SK-N-SH (cell line): Measurements from ENCODE around the gene TMLHE.

Experiments
- NFIC ChIP-seq: IDR thresholded peaks from 2 replicates; pipeline ENCODE4 v1.4.0; 2012; ENCODE audit warnings: borderline replicate concordance
- POLR2AphosphoS5 ChIP-seq: IDR thresholded peaks from 2 replicates; pipeline ENCODE4 v1.6.1; 2012; ENCODE audit warnings: low read depth, low read length
- TEAD4 ChIP-seq: IDR thresholded peaks from 2 replicates; pipeline ENCODE4 v1.4.0; 2012; ENCODE audit warnings: mild to moderate bottlenecking, borderline replicate concordance; ENCODE audit not compliant: insufficient read depth
- YY1 ChIP-seq: IDR thresholded peaks from 2 replicates; pipeline ENCODE4 v1.4.0; 2012; ENCODE audit warnings: low read depth, mild to moderate bottlenecking
- TF ChIP-seq, protein P1 (sequence below): IDR thresholded peaks from 2 replicates; pipeline ENCODE4 v1.6.1; 2012; ENCODE audit warnings: mild to moderate bottlenecking, low read depth, low read length, moderate library complexity

DNA sequence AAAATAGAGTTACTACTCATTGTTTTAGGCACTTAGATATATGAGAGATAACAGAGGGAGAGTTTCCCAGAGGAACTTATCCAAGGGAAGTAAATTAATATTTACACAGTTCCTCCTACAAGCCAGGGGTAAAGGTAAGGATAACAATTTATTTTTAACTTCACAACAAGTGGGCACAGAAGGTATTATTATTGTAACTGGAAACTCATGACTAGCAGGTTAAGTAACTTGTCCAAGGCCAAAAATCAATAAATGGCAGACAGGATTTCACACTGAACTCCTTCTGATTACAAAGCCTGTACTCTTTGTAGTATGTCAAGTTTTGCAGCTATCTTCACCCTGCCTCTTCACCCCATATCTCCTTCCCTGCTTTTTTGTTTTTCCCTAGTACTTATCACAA lies 107.5 kb downstream of the TMLHE start:
- TF ChIP-seq NFIC (no peak), TEAD4 (no peak), YY1 (no peak), POLR2AphosphoS5 (no peak)
- TF ChIP-seq, protein P1, sequence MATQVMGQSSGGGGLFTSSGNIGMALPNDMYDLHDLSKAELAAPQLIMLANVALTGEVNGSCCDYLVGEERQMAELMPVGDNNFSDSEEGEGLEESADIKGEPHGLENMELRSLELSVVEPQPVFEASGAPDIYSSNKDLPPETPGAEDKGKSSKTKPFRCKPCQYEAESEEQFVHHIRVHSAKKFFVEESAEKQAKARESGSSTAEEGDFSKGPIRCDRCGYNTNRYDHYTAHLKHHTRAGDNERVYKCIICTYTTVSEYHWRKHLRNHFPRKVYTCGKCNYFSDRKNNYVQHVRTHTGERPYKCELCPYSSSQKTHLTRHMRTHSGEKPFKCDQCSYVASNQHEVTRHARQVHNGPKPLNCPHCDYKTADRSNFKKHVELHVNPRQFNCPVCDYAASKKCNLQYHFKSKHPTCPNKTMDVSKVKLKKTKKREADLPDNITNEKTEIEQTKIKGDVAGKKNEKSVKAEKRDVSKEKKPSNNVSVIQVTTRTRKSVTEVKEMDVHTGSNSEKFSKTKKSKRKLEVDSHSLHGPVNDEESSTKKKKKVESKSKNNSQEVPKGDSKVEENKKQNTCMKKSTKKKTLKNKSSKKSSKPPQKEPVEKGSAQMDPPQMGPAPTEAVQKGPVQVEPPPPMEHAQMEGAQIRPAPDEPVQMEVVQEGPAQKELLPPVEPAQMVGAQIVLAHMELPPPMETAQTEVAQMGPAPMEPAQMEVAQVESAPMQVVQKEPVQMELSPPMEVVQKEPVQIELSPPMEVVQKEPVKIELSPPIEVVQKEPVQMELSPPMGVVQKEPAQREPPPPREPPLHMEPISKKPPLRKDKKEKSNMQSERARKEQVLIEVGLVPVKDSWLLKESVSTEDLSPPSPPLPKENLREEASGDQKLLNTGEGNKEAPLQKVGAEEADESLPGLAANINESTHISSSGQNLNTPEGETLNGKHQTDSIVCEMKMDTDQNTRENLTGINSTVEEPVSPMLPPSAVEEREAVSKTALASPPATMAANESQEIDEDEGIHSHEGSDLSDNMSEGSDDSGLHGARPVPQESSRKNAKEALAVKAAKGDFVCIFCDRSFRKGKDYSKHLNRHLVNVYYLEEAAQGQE = no peak
